ENCODE data around the gene PCK1.

Gene PCK1

GRCh38 chr20:57561356-57562279 lies 708 bp downstream of the PCK1 start:
- DNase-seq (ENCODE audit: low read depth): no peak

DNA sequence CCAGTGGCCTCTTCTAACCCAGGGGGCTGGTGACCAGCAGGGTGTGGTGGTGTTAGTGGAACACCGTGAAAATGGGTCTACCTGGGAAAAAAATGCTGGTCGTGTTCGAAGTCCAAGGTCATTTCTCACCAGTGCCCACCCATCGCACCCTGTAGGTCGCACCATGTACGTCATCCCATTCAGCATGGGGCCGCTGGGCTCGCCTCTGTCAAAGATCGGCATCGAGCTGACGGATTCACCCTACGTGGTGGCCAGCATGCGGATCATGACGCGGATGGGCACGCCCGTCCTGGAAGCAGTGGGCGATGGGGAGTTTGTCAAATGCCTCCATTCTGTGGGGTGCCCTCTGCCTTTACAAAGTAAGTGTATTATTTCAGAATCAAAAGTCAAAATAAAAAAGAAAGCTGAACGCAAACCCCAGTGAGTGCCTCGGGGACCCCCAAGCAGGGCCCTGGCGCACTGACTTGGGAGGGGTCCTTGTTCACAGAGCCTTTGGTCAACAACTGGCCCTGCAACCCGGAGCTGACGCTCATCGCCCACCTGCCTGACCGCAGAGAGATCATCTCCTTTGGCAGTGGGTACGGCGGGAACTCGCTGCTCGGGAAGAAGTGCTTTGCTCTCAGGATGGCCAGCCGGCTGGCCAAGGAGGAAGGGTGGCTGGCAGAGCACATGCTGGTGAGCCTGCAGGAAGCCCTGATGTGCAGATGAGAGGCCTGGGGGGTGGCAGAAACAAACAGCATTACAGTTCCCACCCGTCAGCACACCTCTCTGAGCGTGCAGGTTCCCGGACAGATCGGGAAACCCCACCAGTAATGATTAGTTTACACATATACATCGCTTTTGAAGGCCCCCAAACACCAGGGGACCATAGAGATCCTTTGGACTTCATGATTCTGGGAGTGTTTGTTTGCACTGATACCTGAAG lies 1.9 kb downstream of the PCK1 start:
- DNase-seq (ENCODE audit: low read depth): no peak

- DNase-seq (ENCODE audit: low read depth): no peak
Measured at GRCh38 chr20:57563522-57563921, 2.6 kb downstream of the PCK1 start.

DNA sequence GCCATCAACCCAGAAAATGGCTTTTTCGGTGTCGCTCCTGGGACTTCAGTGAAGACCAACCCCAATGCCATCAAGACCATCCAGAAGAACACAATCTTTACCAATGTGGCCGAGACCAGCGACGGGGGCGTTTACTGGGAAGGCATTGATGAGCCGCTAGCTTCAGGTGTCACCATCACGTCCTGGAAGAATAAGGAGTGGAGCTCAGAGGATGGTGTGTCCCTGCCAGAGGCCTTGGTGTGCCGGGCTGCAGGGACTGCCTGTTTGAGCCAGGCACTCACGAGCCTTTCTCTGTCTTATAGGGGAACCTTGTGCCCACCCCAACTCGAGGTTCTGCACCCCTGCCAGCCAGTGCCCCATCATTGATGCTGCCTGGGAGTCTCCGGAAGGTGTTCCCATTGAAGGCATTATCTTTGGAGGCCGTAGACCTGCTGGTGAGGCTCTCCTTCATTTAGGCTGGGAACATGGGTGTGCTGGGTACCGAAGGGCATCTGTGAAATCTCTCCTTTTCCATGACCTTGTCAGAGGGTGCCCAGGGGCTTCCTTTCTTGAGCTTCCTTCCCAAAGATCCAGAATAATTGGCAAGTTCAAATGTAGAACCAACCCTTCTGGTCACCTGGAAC lies 3.4 kb downstream of the PCK1 start:
- no peak for DNase-seq (ENCODE audit: low read depth)

DNA sequence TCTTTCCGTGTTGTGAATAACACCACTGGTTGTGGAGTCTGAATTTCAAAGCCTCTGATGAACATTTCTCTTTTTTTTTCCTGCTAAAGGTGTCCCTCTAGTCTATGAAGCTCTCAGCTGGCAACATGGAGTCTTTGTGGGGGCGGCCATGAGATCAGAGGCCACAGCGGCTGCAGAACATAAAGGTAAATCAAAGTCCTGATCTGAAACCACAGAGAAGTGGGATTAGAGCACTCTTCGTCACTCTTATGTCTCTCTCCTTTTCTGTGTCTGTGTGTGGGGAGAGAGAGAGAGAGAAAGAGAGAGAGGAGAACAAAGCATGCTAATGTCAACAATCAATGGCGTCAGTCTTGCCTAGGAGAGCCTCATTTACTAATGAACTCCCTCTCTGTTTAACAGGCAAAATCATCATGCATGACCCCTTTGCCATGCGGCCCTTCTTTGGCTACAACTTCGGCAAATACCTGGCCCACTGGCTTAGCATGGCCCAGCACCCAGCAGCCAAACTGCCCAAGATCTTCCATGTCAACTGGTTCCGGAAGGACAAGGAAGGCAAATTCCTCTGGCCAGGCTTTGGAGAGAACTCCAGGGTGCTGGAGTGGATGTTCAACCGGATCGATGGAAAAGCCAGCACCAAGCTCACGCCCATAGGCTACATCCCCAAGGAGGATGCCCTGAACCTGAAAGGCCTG lies 4.2 kb downstream of the PCK1 start:
- no peak for DNase-seq (ENCODE audit: low read depth)

DNA sequence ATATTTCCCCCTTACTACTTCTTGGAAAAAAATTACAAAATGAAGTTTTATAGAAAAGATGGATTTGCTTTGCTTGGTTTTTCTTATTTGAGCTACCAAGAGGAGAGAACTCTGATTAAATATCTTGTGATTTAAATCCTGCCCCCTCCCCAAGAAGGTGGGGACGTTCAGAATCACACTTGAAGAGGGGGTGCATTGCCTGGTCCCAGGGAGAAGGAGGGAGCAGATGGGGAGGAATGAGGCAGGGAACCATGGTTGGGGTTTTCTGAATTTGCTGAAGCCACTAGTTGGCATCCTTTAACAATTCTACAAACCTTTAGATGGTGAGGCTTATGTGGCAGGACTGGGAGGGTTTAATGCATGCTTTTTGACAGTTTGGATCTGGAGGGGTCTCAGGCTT lies 5.5 kb downstream of the PCK1 start:
- DNase-seq (ENCODE audit: low read depth): no peak

- DNase-seq (ENCODE audit: low read depth): no peak
Measured at GRCh38 chr20:57566803-57567459, 6.0 kb downstream of the PCK1 start.

DNA sequence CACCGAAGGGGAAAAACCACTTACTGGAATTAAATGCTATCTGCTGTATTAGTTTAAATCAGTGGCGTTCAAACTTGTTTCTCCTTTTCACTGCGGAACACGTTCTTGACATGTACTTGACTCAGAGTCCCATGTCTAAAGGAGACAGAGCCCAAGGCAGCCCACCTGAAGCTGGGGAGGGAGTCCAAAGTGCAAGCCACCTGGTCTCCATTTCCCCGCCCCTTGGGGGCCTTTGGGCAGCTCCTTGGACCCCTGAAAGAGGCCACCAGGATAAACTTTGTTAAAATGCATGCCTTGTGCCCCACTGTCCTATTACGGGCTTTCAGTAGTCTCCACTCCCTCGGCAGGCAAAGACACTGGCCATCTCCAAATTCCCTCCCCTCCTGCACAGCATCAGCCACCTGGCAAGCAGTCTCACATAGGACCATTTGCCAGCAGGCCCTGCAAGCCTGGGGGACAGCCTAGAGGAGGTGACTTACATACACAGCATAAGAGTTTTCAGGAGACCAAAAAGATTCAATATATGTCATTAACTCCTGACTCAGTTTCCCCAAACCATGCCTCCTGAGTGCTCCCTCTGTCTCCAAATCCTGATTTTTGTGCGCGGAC lies 6.7 kb downstream of the PCK1 start:
- DNase-seq (ENCODE audit: low read depth): no peak

- no peak for DNase-seq (ENCODE audit: low read depth)
Measured at GRCh38 chr20:57568088-57568896, 7.4 kb downstream of the PCK1 start.

GRCh38 chr20:57568960-57569359 lies 8.1 kb downstream of the PCK1 start:
- DNase-seq (ENCODE audit: low read depth): no peak

- no peak for DNase-seq (ENCODE audit: low read depth)
Measured at GRCh38 chr20:57570145-57570850, 9.4 kb downstream of the PCK1 start.

DNA sequence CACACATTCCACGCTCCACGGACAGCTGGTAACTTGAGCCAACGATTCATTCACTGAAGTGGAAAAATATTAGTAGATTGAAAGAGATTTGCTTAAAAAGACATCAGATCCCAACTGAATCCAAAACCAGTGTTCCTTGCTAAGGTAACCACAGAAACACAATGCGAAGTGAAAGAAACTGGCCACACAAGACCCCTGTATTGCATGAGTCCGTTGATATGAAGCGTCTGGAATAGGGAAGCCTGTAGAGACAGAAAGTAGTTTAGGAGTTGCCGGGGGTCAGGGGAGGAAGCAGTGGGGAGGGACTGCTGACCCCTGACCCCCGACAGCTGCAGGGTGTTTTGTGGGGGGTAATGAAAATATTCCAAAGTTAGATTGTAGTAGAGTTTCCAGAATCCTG lies 10.0 kb downstream of the PCK1 start:
- no peak for DNase-seq (ENCODE audit: low read depth)

DNA sequence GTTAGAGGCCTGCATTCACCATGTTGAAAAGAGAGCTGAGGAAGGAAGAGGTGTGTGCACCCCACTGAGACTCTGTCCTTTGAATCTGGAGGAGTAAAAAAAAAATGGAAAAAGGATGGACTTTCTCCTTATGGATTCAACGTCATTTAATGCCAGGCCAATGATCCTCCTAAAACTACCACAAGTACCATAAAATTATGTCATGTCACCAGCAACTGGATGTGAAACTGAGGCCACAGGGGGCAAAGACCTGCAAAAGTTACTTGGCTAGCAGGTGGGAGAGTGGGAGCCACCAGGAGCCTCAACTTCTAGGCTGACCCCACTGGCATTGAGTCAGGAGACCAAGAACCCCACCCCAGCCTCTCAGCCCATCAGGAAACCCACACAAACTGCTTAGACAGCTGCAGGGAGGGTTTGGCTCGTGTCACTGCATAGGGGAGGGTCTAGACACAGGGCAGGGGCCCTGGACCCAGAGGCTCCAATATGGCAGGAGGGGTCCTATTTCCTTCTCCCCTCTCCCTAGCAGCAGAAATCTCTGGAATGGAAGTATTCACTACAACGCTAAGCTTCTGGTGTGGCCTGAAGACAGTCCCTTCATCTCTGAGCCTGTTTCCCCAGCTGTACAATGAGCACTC lies 11.0 kb downstream of the PCK1 start:
- DNase-seq (ENCODE audit: low read depth): no peak

DNA sequence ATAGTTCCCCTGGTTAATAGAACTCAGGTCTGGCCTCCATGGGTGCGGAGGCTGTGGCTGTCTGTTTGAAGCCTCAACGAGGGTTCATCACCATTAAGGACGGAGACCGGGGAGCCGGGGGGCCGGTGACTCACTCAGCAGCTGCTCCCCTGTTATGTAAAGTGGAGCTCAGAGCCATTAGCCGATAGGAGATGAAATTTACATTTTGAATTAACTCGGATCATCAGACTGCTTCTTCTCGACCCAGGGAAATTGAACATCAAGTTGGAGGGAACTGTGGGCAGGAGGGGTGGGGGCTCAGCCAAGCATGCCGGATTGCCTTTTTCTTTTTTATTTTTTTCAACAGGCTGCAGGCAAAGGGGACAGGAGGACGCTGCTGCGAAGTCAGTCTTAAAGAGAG lies 12.3 kb downstream of the PCK1 start:
- no peak for DNase-seq (ENCODE audit: low read depth)

- no peak for DNase-seq (ENCODE audit: low read depth)
Measured at GRCh38 chr20:57573894-57574293, 13.0 kb downstream of the PCK1 start.

GRCh38 chr20:57574954-57575353 lies 14.0 kb downstream of the PCK1 start:
- DNase-seq (ENCODE audit: low read depth): no peak

GRCh38 chr20:57576002-57576401 lies 15.1 kb downstream of the PCK1 start:
- DNase-seq (ENCODE audit: low read depth): no peak

GRCh38 chr20:57576617-57577550 lies 16.0 kb downstream of the PCK1 start:
- DNase-seq (ENCODE audit: low read depth): no peak

All from GM04504 (cell line).